Measurements from ENCODE around the gene FCGR2B.

DNA sequence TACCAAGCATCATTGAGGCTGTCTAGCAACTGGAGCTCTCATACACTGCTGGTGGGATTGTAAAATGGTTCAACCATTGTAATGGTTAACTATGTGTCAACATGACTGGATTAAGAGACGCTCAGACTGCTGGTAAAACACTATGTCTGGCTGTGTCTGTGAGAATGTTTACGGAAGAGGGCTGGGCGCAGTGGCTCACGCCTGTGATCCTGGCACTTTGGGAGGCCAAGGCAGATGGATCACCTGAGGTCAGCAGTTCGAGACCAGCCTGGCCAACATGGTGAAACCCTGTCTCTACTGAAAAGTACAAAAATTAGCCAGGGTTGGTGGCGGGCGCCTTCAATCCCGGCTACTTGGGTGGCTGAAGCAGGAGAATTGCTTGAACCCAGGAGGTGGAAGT is 39.3 kb downstream of the FCGR2B start:
- TF ChIP-seq CTCF (IDR thresholded peaks at IDR 0.05), result no peak
- no peak for TF ChIP-seq POLR2A (IDR thresholded peaks at IDR 0.05)
